GM12873 (cell line): Measurements from ENCODE around the gene FAM118A.

Experiments used
- TF ChIP-seq, protein P1 (sequence below): IDR thresholded peaks from 2 replicates; pipeline ENCODE4 v1.5.1; 2012; ENCODE audit warnings: low read depth, mild to moderate bottlenecking, moderate library complexity, low read length, control low read depth; ENCODE audit not compliant: insufficient read depth; ENCODE audit errors: missing control alignments

The FAM118A gene

DNA sequence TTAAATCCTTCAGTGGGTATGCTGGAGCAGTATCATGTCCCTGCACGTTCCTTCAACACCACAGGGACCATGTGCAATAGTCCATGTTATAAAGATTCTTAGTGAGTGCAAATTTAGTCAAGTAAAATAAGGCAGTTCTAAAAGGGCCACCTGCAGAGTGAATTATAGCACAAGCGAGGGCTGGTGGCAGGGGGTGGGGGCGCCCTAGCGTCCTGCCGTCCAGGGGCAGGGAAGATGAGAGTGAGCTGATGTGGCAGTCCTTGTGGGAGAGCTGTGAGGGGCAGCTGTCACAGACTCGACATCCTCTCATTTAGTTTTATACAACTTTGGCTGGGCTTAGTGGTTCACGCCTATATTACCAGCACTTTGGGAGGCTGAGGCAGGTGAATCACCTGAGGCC is 29.1 kb downstream of the FAM118A start:
- TF ChIP-seq, protein P1, sequence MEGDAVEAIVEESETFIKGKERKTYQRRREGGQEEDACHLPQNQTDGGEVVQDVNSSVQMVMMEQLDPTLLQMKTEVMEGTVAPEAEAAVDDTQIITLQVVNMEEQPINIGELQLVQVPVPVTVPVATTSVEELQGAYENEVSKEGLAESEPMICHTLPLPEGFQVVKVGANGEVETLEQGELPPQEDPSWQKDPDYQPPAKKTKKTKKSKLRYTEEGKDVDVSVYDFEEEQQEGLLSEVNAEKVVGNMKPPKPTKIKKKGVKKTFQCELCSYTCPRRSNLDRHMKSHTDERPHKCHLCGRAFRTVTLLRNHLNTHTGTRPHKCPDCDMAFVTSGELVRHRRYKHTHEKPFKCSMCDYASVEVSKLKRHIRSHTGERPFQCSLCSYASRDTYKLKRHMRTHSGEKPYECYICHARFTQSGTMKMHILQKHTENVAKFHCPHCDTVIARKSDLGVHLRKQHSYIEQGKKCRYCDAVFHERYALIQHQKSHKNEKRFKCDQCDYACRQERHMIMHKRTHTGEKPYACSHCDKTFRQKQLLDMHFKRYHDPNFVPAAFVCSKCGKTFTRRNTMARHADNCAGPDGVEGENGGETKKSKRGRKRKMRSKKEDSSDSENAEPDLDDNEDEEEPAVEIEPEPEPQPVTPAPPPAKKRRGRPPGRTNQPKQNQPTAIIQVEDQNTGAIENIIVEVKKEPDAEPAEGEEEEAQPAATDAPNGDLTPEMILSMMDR: no peak

DNA sequence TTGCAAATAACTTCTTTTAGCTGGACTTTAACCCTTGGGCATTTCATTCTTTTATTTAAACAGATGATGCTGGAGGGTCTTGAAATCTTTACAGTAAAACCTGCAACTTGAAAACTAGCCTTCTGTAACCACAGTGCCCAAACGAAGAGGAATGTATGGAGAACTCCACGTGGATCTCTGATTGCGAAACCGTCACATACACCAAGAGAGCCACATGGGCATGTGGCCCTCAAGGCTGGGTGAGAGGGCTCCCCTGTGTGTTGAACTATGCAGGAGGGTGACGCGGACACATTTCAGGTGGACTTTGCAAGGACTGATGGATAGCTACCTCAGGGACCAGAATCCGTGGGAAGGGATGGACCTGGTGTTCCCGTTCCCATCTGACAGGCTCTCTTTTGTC is 30.6 kb downstream of the FAM118A start:
- TF ChIP-seq, protein P1: no peak

DNA sequence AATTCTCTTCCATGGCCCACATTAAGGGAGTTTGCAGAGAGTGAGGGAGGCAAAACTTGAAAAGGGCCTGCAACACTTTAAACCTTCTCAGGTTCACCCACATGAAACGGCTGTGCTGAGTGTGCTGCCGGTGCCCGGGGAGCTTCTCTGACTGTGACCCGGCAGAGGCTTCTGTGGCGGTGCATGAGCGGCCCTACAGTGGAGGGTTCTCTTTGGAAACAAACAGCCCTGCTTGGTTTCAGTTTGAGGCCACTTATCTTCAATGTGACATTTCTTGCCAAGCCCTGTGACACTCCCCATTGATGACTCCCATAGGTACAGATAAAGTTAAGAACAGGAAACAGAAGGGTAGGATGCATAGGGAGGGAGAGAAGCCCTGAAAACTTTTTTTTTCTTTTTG is 31.8 kb downstream of the FAM118A start:
- TF ChIP-seq, protein P1: no peak

DNA sequence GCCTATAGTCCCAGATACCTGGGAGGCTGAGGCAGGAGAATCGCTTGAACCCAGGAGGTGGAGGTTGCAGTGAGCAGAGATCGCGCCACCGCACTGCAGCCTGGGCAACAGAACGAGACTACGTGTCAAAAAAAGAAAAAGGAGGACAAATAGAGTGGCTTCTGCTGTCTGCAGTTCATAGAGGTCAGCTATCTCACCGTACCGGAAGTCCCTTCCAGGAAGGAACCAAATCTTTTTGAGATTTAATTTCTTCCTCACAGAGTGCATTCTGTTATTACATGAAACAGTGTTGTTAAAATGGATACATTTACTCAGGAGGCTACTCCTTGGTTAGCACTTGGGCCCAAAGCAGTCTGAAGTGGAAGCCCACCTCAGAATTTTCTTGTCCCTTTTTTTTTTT is 33.4 kb downstream of the FAM118A start:
- TF ChIP-seq, protein P1: no peak

DNA sequence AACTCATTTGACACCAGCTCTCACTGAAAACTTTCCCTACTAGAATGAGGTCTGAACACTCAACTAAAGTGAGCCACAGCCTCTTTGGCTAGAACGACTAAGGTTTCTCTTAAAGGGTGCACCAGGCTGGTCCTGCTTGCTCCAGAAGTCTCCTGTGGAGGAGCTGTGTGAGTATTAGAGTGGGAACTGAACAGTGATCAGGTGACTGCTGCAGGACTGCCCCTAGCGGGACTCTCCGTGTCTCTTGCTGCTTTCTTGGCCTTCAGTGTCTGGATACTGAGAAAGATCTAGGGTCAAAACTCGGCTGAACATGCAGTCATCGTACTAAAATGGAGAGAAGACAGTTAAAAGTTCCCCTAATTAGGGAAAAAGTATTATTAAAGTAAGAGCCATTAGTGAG is 34.6 kb downstream of the FAM118A start:
- TF ChIP-seq, protein P1: peak; percentile 36

DNA sequence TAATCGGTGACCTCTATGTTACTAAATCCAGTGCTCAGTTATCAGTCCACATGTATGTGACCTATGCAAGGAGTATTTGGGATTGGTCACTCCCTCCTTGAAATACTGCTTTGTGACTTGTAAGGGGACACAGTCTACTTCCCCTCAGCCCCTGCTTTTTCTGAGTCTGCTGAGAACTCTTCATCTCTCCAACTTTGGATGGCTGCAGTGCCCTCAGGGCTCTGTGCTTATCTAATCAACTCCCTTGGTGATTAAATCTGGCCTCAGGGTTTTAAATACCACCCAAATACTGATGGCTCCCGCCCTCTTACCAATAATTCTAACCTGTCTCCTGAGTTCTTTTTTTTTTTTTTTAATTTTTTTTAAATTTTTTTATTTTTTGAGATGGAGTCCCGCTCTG is 40.2 kb downstream of the FAM118A start:
- TF ChIP-seq, protein P1: no peak

DNA sequence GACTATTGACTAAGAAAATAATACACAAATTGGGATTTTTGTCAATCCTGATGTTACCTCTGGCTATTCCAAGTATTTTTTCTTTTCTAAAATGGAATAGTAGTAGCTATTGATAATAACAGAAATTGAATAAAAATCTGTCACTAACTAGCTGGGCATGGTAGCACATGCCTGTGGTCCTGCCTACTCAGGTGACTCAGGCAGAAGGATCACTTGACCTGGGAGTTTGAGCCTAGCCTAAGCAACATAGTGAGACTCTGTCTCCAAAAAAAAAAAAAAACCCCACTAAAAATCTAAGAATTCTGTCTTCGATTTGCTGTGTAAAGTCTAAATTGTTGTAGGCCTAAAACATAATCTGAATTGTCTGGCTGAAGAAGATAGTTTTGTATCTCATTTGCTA is 42.2 kb downstream of the FAM118A start:
- TF ChIP-seq, protein P1: no peak
